ENCODE data around the gene IQCN.

IQCN gene

GRCh38 chr19:18265582-18265981 is 8.7 kb downstream of the IQCN start:
- no peaks in the 10 kb centered on the region for H3K27me3 ChIP-seq (ENCODE audit: insufficient read depth, poor library complexity, severe bottlenecking)
- no peak for DNase-seq (ENCODE audit: low read depth in 1 of 2, low spot score in 1 of 2)
- H3K27ac ChIP-seq (replicated peaks), result no peak overlapping the region
- H3K4me3 ChIP-seq (replicated peaks; ENCODE audit: insufficient read depth, low read length), result no peak overlapping the region
- TF ChIP-seq POLR2AphosphoS5 (IDR thresholded peaks at IDR 0.05; ENCODE audit: low read depth), result no peak
- no peak for TF ChIP-seq CTCF (IDR thresholded peaks at IDR 0.05; ENCODE audit: insufficient read depth, low read length)
- TF ChIP-seq REST (IDR thresholded peaks at IDR 0.05; ENCODE audit: insufficient replicate concordance, low read depth), result no peak
- no peak for TF ChIP-seq GABPA (IDR thresholded peaks at IDR 0.05; ENCODE audit: low read depth)
- TF ChIP-seq SPI1 (IDR thresholded peaks at IDR 0.05; ENCODE audit: borderline replicate concordance, low read depth), result no peak

- TF ChIP-seq REST (IDR thresholded peaks at IDR 0.05; ENCODE audit: insufficient replicate concordance, low read depth), result no peak
- TF ChIP-seq POLR2AphosphoS5 (IDR thresholded peaks at IDR 0.05; ENCODE audit: low read depth), result no peak
- TF ChIP-seq SPI1 (IDR thresholded peaks at IDR 0.05; ENCODE audit: borderline replicate concordance, low read depth), result no peak
- TF ChIP-seq GABPA (IDR thresholded peaks at IDR 0.05; ENCODE audit: low read depth), result no peak
- no peak for TF ChIP-seq CTCF (IDR thresholded peaks at IDR 0.05; ENCODE audit: insufficient read depth, low read length)
- no peak overlapping the region for H3K27ac ChIP-seq (replicated peaks)
- DNase-seq (ENCODE audit: low read depth in 1 of 2, low spot score in 1 of 2), result no peak
- no peak overlapping the region for H3K4me3 ChIP-seq (replicated peaks; ENCODE audit: insufficient read depth, low read length)
- no peaks in the 10 kb centered on the region for H3K27me3 ChIP-seq (ENCODE audit: insufficient read depth, poor library complexity, severe bottlenecking)
These were observed 9.2 kb downstream of the IQCN start for GRCh38 chr19:18264971-18265540.

GRCh38 chr19:18264137-18264854 is 10.0 kb downstream of the IQCN start:
- Histone ChIP-seq H3K4me3 (replicated peaks; ENCODE audit: insufficient read depth, low read length) (no peak overlapping the region), H3K27ac (replicated peaks) (no peak overlapping the region), H3K27me3 (ENCODE audit: insufficient read depth, poor library complexity, severe bottlenecking) (no peaks in the 10 kb centered on the region)
- TF ChIP-seq REST (IDR thresholded peaks at IDR 0.05; ENCODE audit: insufficient replicate concordance, low read depth) (no peak), SPI1 (IDR thresholded peaks at IDR 0.05; ENCODE audit: borderline replicate concordance, low read depth) (no peak), CTCF (IDR thresholded peaks at IDR 0.05; ENCODE audit: insufficient read depth, low read length) (no peak), GABPA (IDR thresholded peaks at IDR 0.05; ENCODE audit: low read depth) (no peak), POLR2AphosphoS5 (IDR thresholded peaks at IDR 0.05; ENCODE audit: low read depth) (no peak)
- no peak for DNase-seq (ENCODE audit: low read depth in 1 of 2, low spot score in 1 of 2)
